HG03175 (cell line): ENCODE data around the gene EMC1.
"Not testable (repeated sequence)": the region's sequence is repeated elsewhere in the genome, so short reads cannot be mapped to it uniquely, and the experiment has no call there.

Experiments used
- ATAC-seq: cut with Tn5 transposase; IDR thresholded peaks from one replicate; pipeline ENCODE4 v1.9.1; 2021; ENCODE audit warnings: mild to moderate bottlenecking, moderate library complexity; ENCODE audit not compliant: unreplicated experiment

EMC1 gene

GRCh38 chr1:19251305-19252196 lies at the start of gene EMC1, which contains the start of gene MRTO4:
Gene EMC1, minus strand, starts transcription at chr1:19251524. Its CDS starts 15 bp downstream, at chr1:19251509.
Gene MRTO4, plus strand, starts transcription at chr1:19251805. Its CDS starts 31 bp downstream, at chr1:19251836.
- peak; percentile 77 for ATAC-seq

- no peak for ATAC-seq
Measured at GRCh38 chr1:19300211-19300610, 48.9 kb upstream of the EMC1 start.

GRCh38 chr1:19294638-19295037 lies 43.3 kb upstream of the EMC1 start:
- ATAC-seq: no peak

- no peak for ATAC-seq
Measured at GRCh38 chr1:19289244-19289643, 37.9 kb upstream of the EMC1 start.

GRCh38 chr1:19288324-19289241 lies 37.3 kb upstream of the EMC1 start, which contains the start of gene AKR7A3:
Gene AKR7A3, minus strand, starts transcription at chr1:19288770. Its CDS starts 61 bp downstream, at chr1:19288709.
- ATAC-seq: not testable (repeated sequence)

GRCh38 chr1:19287436-19288185 lies 36.3 kb upstream of the EMC1 start:
- ATAC-seq: no peak

- ATAC-seq: not testable (repeated sequence)
Measured at GRCh38 chr1:19285807-19286206, 34.5 kb upstream of the EMC1 start.

- not testable (repeated sequence) for ATAC-seq
Measured at GRCh38 chr1:19285366-19285765, 34.0 kb upstream of the EMC1 start.

- no peak for ATAC-seq
Measured at GRCh38 chr1:19284881-19285280, 33.6 kb upstream of the EMC1 start.

GRCh38 chr1:19283891-19284290 lies 32.6 kb upstream of the EMC1 start:
- ATAC-seq: no peak

- ATAC-seq: no peak
Measured at GRCh38 chr1:19274636-19275035, 23.3 kb upstream of the EMC1 start.

GRCh38 chr1:19273844-19274531 lies 22.7 kb upstream of the EMC1 start:
- not testable (repeated sequence) for ATAC-seq

GRCh38 chr1:19273106-19273843 lies 22.0 kb upstream of the EMC1 start:
- ATAC-seq: no peak

- ATAC-seq: no peak
Measured at GRCh38 chr1:19272064-19272463, 20.7 kb upstream of the EMC1 start.

- not testable (repeated sequence) for ATAC-seq
Measured at GRCh38 chr1:19270343-19270730, 19.0 kb upstream of the EMC1 start.

- ATAC-seq: not testable (repeated sequence)
Measured at GRCh38 chr1:19269427-19270342, 18.4 kb upstream of the EMC1 start.

- ATAC-seq: no peak
Measured at GRCh38 chr1:19268445-19268844, 17.1 kb upstream of the EMC1 start.

- no peak for ATAC-seq
Measured at GRCh38 chr1:19262744-19263143, 11.4 kb upstream of the EMC1 start.
